GM12878 (cell line): ENCODE results near the gene AVEN. TPM values are rescaled to one million over a fixed set of nuclear protein-coding genes. Genes with fewer than 3 reads are reported as not detected.
A peak's percentile ranks its signal among the peaks of the same experiment; 100 is the strongest.

Experiments used
- ATAC-seq: fragments of 200-7000 bp; cut with Tn5 transposase; 3 replicates; pipeline ENCODE4 v1.9.1; 2020; ENCODE audit warnings: mild to moderate bottlenecking, moderate library complexity
- BruUV-seq: library from RNA; stranded (reverse); fragments of 400-500 nt; replicated peaks from 2 replicates; lab custom pipeline; 2021; lab: Mats Ljungman, UMichigan
- CTCF ChIA-PET: fragments of 300-600 bp; sonication (Branson Sonifier 250); formaldehyde crosslinking; extraction: SDS; loops from one replicate; lab custom pipeline; 2021; ENCODE audit warnings: inconsistent platforms; lab: Yijun Ruan, JAX
- POLR2A ChIA-PET: fragments of 350-600 bp; formaldehyde crosslinking; extraction: SDS; loops from one replicate; lab custom pipeline; 2021; ENCODE audit warnings: inconsistent platforms; lab: Charles Lee
- RAD21 ChIA-PET: fragments of 300-600 bp; sonication (Branson Sonifier 250); formaldehyde crosslinking; loops from one replicate; lab custom pipeline; 2023; ENCODE audit warnings: antibody characterized with exemption; ENCODE audit not compliant: unreplicated experiment; lab: Charles Lee
- SMC1A ChIA-PET: fragments of 300-600 bp; sonication (Branson Sonifier 250); formaldehyde crosslinking; loops from one replicate; lab custom pipeline; 2023; ENCODE audit not compliant: unreplicated experiment, uncharacterized antibody; lab: Charles Lee
- DNase-seq: peaks from one replicate; pipeline ENCODE4 v3.0.0-alpha.2; 2011; ENCODE audit warnings: low read depth, low spot score
- FAIRE-seq: peaks from 3 replicates; lab custom pipeline; 2011; peaks lifted over from hg19 to GRCh38; lab: Jason Lieb, UNC
- H2AFZ ChIP-seq: 2 replicates; pipeline ENCODE4 v1.6.0; 2011; ENCODE audit warnings: low read depth, low read length, control low read depth; ENCODE audit not compliant: control insufficient read depth
- H3K27ac ChIP-seq: 2 replicates; pipeline ENCODE4 v1.5.1; 2011; ENCODE audit warnings: control low read depth; ENCODE audit not compliant: control insufficient read depth, insufficient read depth
- H3K27me3 ChIP-seq, 2 experiments: replicated peaks in 1 of 2; 2 replicates each; pipeline versions ENCODE4 v1.6.0 to v1.6.1; 2011; ENCODE audit warnings: low read length in 1 of 2; ENCODE audit not compliant: control insufficient read depth in 2 of 2, insufficient read depth in 2 of 2
- H3K36me3 ChIP-seq, 2 experiments: 2 replicates each; pipeline ENCODE4 v1.5.1; 2011; ENCODE audit warnings: low read length in 1 of 2; ENCODE audit not compliant: control insufficient read depth in 2 of 2, insufficient read depth in 2 of 2
- H3K4me1 ChIP-seq: 2 replicates; pipeline ENCODE4 v1.6.1; 2011; ENCODE audit warnings: mild to moderate bottlenecking, low read length, moderate library complexity, mixed read lengths; ENCODE audit not compliant: control insufficient read depth, insufficient read depth
- H3K4me2 ChIP-seq: 2 replicates; pipeline ENCODE4 v1.6.0; 2011; ENCODE audit warnings: control low read depth; ENCODE audit not compliant: control insufficient read depth, insufficient read depth
- H3K4me3 ChIP-seq: fragments of 200-600 bp; sonication (generic); 2 replicates; pipeline ENCODE4 v1.5.1; 2016
- H3K79me2 ChIP-seq: 2 replicates; pipeline ENCODE4 v1.6.0; 2011; ENCODE audit warnings: low read length; ENCODE audit not compliant: control insufficient read depth, insufficient read depth
- H3K9ac ChIP-seq: 2 replicates; pipeline ENCODE4 v1.8.0; 2011; ENCODE audit warnings: low read length, control low read depth, mixed read lengths; ENCODE audit not compliant: control insufficient read depth, insufficient read depth
- H3K9me3 ChIP-seq: replicated peaks from 3 replicates; pipeline ENCODE4 v1.5.1; 2011; ENCODE audit warnings: mild to moderate bottlenecking, low read length; ENCODE audit not compliant: control insufficient read depth, insufficient read depth
- H4K20me1 ChIP-seq: 2 replicates; pipeline ENCODE4 v1.6.0; 2011; ENCODE audit not compliant: control insufficient read depth, insufficient read depth
- EP300 ChIP-seq, 2 experiments: fragments of 150-350 bp in 1 of 2; IDR thresholded peaks; 2 replicates each; pipeline ENCODE4 v1.6.1; 2011 to 2012; ENCODE audit warnings: low read depth in 2 of 2, low read length in 2 of 2, borderline replicate concordance in 1 of 2, improper control_type of control experiment in 1 of 2, inconsistent platforms in 1 of 2; ENCODE audit not compliant: control insufficient read depth in 1 of 2
- IKZF2 ChIP-seq, 2 experiments: fragments of 450-650 bp; IDR thresholded peaks; 2 replicates each; pipeline ENCODE4 v1.6.1; 2017; ENCODE audit warnings: mild to moderate bottlenecking in 2 of 2, moderate library complexity in 2 of 2
- NFXL1 ChIP-seq: fragments of 450-650 bp; IDR thresholded peaks from 2 replicates; pipeline ENCODE4 v1.6.1; 2017; ENCODE audit warnings: antibody characterized with exemption, mild to moderate bottlenecking, borderline replicate concordance
- NFYA ChIP-seq: IDR thresholded peaks from 2 replicates; pipeline ENCODE4 v1.6.1; 2011; ENCODE audit warnings: low read depth, mild to moderate bottlenecking, low read length, improper control_type of control experiment, borderline replicate concordance
- NR2C2 ChIP-seq: IDR thresholded peaks from 2 replicates; pipeline ENCODE4 v1.6.1; 2011; ENCODE audit warnings: borderline replicate concordance, low read depth; ENCODE audit not compliant: control insufficient read depth, insufficient read length
- RAD51 ChIP-seq: fragments of 450-650 bp; IDR thresholded peaks from 2 replicates; pipeline ENCODE4 v1.6.1; 2016; ENCODE audit warnings: moderate library complexity, mild to moderate bottlenecking, inconsistent platforms
- RUNX3 ChIP-seq: IDR thresholded peaks from 2 replicates; pipeline ENCODE4 v1.6.1; 2012; ENCODE audit warnings: low read length, inconsistent platforms
- SP1 ChIP-seq: IDR thresholded peaks from one replicate; pipeline ENCODE4 v1.6.1; 2011; ENCODE audit warnings: low read depth, low read length
- SPI1 ChIP-seq: IDR thresholded peaks from 2 replicates; pipeline ENCODE4 v1.6.1; 2011; ENCODE audit warnings: low read depth, mild to moderate bottlenecking, low read length, moderate library complexity, borderline replicate concordance; ENCODE audit not compliant: insufficient read depth
- STAT1 ChIP-seq: fragments of 450-650 bp; conservative IDR thresholded peaks from 2 replicates; pipeline ENCODE4 v1.6.1; 2014; ENCODE audit warnings: antibody characterized with exemption, mild to moderate bottlenecking
- TBL1XR1 ChIP-seq: IDR thresholded peaks from 2 replicates; pipeline ENCODE4 v1.6.1; 2012; ENCODE audit warnings: low read depth, low read length, improper control_type of control experiment
- TCF7 ChIP-seq: IDR thresholded peaks from 2 replicates; pipeline ENCODE4 v1.6.1; 2014; ENCODE audit warnings: antibody characterized with exemption, borderline replicate concordance
- WGBS: methylation state at CpG from one replicate; pipeline ENCODE4 v1.1.6; 2016; ENCODE audit warnings: low lambda C conversion rate; ENCODE audit not compliant: insufficient replicate concordance, insufficient coverage; ENCODE audit errors: missing lambda C conversion rate; 5-methylcytosine and 5-hydroxymethylcytosine counted together
- in situ Hi-C: fragments of 300-500 bp; cut with MboI; formaldehyde crosslinking; loops from 9 replicates; pipeline ENCODE4 v1.14.3; 2018; ENCODE audit warnings: mixed read lengths
- intact Hi-C: fragments of 100-400 bp; cut with micrococcal nuclease; formaldehyde crosslinking; loops from one replicate; pipeline ENCODE4 v1.14.2; 2022; ENCODE audit not compliant: unreplicated experiment
- polyA plus RNA-seq, 11 experiments: library from polyadenylated mRNA; depleted of rRNA in 4 of 11; unstranded in 6 of 11; stranded (reverse) in 5 of 11; fragments of >200 nt; fragmentation: Nextera tagmentation in 4 of 11; fragmentation: Illumina TruSeq in 1 of 11; extraction: Ambion mirVana in 4 of 11; extraction: Trizol in 1 of 11; gene quantifications; 1 replicate in 1 of 11; 2 replicates in 10 of 11; pipeline versions ENCODE4 v1.2.1 to v1.2.3, GENCODE V29; 2011 to 2016; ENCODE audit warnings: inconsistent platforms in 2 of 11, missing spikeins in 2 of 11, low read depth in 1 of 11
- total RNA-seq, 4 experiments: library from RNA; depleted of rRNA in 3 of 4; stranded (reverse); fragments of >200 nt in 3 of 4; fragmentation: Illumina TruSeq in 1 of 4; extraction: Trizol in 1 of 4; gene quantifications; 2 replicates each; pipeline versions ENCODE4 v1.2.1 to v1.2.3, GENCODE V29; 2013 to 2021
- TF ChIP-seq, protein P1 (sequence below): fragments of 450-650 bp; IDR thresholded peaks from 2 replicates; pipeline ENCODE4 v1.6.1; 2018; ENCODE audit warnings: mild to moderate bottlenecking, low read depth, moderate library complexity; ENCODE audit not compliant: partially characterized antibody

Gene AVEN
- total and polyA plus RNA-seq, 10 of the 15 experiments (the other 5 are each of a cell fraction or from before 2014, with no cell fraction given), result 1.4 to 15.1 (median 10.5) TPM

- H3K27me3 ChIP-seq, result no peaks in the 10 kb centered on the region
- ChIA-PET CTCF (no interaction called here), SMC1A (no interaction called here), RAD21 (interaction anchor here (0.5 kb wide), 1 partner anchor 310 kb away, joined by 3 read pairs; the partner anchor contains the start of gene NOP10), POLR2A (no interaction called here)
- H4K20me1 ChIP-seq, result no peaks in the 10 kb centered on the region
- in situ Hi-C loops, result no loop called here
- H2AFZ ChIP-seq, result no peak overlapping the region
- H3K4me1 ChIP-seq, result no peaks in the 10 kb centered on the region
- no peak for FAIRE-seq
- BruUV-seq, result no TSS peak
- no peak overlapping the region for H3K9ac ChIP-seq
- no peak; the same call in 1 of the 3 replicates for ATAC-seq
- intact Hi-C loops, result no loop called here
- H3K4me2 ChIP-seq, result no peak overlapping the region
- TF ChIP-seq RUNX3, result peak; percentile 37; the same call in 1 of the 2 replicates
- TF ChIP-seq TBL1XR1, result no peak
- no peak overlapping the region for H3K4me3 ChIP-seq
- WGBS, result 76% methylated on average over 10 of the region's 10 CpGs
- H3K36me3 ChIP-seq, result no peaks in the 10 kb centered on the region
- no peak for DNase-seq
- no peak overlapping the region for H3K27ac ChIP-seq
- H3K9me3 ChIP-seq, result peaks cover 2% of the 10 kb centered on the region; the same call in 2 of the 3 replicates
- peaks cover 2% of the 10 kb centered on the region for H3K79me2 ChIP-seq
Measured at GRCh38 chr15:34031987-34032760, 6.8 kb downstream of the AVEN start.

DNA sequence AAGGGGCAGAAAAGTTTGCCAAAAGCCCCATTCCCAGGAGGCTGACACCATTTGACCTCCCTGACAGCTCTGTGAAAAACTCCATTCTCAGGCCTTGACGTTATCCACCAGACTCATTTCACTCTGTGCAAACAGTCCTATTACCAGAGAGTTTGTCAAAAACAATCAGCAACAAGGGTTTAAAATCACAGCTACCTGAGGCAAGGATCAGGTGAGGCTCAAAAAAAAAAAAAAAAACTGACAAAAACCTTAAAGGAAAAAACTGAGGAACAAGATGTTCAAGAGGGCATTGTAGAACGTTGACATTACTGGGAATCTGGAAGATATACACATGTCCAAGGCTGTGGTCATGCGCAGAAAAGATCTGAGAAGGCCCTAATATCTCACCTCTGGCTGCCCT, 11.4 kb downstream of the AVEN start:
- CTCF ChIA-PET, result interaction anchor here (0.6 kb wide), 1 partner anchor 71 kb away, joined by 4 read pairs; no protein-coding TSS in a partner anchor
- ATAC-seq (no peak), DNase-seq (no peak), FAIRE-seq (no peak)
- Histone ChIP-seq H3K4me3 (no peak overlapping the region), H3K9me3 (peaks cover 2% of the 10 kb centered on the region; the same call in 2 of the 3 replicates), H3K36me3 (no peaks in the 10 kb centered on the region), H3K79me2 (no peaks in the 10 kb centered on the region), H3K27ac (no peak overlapping the region), H4K20me1 (no peaks in the 10 kb centered on the region), H3K27me3 (no peaks in the 10 kb centered on the region), H3K4me2 (no peak overlapping the region), H3K4me1 (no peaks in the 10 kb centered on the region), H3K9ac (no peak overlapping the region), H2AFZ (no peak overlapping the region)
- SMC1A ChIA-PET, result no interaction called here
- BruUV-seq, result no TSS peak
- in situ Hi-C loops, result no loop called here
- 39% methylated on average over 3 of the region's 3 CpGs for WGBS
- POLR2A ChIA-PET, result no interaction called here
- intact Hi-C loops, result no loop called here
- RAD21 ChIA-PET, result no interaction called here
- TF ChIP-seq SPI1 (no peak), TBL1XR1 (no peak), IKZF2 (IDR thresholded peaks at IDR 0.05) (no peak), NFYA (no peak), NFXL1 (no peak), STAT1 (no peak), NR2C2 (no peak), TCF7 (no peak), RAD51 (no peak), EP300 (IDR thresholded peaks at IDR 0.05; ENCODE audit: borderline replicate concordance in 1 of 2, control insufficient read depth in 1 of 2, low read depth in 2 of 2, low read length in 2 of 2) (no peak), SP1 (no peak)
- TF ChIP-seq, protein P1, sequence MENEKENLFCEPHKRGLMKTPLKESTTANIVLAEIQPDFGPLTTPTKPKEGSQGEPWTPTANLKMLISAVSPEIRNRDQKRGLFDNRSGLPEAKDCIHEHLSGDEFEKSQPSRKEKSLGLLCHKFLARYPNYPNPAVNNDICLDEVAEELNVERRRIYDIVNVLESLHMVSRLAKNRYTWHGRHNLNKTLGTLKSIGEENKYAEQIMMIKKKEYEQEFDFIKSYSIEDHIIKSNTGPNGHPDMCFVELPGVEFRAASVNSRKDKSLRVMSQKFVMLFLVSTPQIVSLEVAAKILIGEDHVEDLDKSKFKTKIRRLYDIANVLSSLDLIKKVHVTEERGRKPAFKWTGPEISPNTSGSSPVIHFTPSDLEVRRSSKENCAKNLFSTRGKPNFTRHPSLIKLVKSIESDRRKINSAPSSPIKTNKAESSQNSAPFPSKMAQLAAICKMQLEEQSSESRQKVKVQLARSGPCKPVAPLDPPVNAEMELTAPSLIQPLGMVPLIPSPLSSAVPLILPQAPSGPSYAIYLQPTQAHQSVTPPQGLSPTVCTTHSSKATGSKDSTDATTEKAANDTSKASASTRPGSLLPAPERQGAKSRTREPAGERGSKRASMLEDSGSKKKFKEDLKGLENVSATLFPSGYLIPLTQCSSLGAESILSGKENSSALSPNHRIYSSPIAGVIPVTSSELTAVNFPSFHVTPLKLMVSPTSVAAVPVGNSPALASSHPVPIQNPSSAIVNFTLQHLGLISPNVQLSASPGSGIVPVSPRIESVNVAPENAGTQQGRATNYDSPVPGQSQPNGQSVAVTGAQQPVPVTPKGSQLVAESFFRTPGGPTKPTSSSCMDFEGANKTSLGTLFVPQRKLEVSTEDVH, result no peak
